Measurements from ENCODE around the gene KIF5C.
"Not testable (repeated sequence)": the region's sequence is repeated elsewhere in the genome, so short reads cannot be mapped to it uniquely, and the experiment has no call there.

DNA sequence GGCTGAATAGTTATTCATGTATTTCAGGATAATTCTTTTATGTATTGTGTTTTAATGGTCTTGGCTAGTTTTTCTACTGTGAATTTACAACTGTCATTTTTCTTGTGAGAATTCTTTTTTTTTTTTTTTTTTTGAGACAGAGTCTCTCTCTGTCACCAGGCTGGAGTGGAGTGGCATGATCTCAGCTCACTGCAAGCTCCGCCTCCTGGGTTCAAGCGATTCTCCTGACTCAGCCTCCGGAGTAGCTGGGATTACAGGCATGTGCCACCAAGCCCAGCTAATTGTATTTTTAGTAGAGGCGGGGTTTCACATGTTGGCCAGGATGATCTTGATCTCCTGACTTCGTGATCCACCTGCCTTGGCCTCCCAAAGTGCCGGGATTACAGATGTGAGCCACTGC, 12.5 kb upstream of the KIF5C start:
- TF ChIP-seq, protein P1, sequence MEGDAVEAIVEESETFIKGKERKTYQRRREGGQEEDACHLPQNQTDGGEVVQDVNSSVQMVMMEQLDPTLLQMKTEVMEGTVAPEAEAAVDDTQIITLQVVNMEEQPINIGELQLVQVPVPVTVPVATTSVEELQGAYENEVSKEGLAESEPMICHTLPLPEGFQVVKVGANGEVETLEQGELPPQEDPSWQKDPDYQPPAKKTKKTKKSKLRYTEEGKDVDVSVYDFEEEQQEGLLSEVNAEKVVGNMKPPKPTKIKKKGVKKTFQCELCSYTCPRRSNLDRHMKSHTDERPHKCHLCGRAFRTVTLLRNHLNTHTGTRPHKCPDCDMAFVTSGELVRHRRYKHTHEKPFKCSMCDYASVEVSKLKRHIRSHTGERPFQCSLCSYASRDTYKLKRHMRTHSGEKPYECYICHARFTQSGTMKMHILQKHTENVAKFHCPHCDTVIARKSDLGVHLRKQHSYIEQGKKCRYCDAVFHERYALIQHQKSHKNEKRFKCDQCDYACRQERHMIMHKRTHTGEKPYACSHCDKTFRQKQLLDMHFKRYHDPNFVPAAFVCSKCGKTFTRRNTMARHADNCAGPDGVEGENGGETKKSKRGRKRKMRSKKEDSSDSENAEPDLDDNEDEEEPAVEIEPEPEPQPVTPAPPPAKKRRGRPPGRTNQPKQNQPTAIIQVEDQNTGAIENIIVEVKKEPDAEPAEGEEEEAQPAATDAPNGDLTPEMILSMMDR (tag by site-specific recombination; IDR thresholded peaks at IDR 0.05), result not testable (repeated sequence)
- TF ChIP-seq ZNF473 (tag by site-specific recombination; IDR thresholded peaks at IDR 0.05); ATF2 (tag by site-specific recombination; IDR thresholded peaks at IDR 0.05; ENCODE audit: low read depth); ZNF768 (tag by site-specific recombination; IDR thresholded peaks at IDR 0.05); ZNF223 (tag by site-specific recombination; IDR thresholded peaks at IDR 0.05); ZNF341 (tag by site-specific recombination; IDR thresholded peaks at IDR 0.05; ENCODE audit: low read depth); ZFP41 (tag by site-specific recombination; IDR thresholded peaks at IDR 0.05; ENCODE audit: borderline replicate concordance); ZNF10 (tag by site-specific recombination; IDR thresholded peaks at IDR 0.05); TSHZ1 (tag by site-specific recombination; IDR thresholded peaks at IDR 0.05; ENCODE audit: borderline replicate concordance); ZNF114 (tag by site-specific recombination; IDR thresholded peaks at IDR 0.05); SP3 (tag by site-specific recombination; IDR thresholded peaks at IDR 0.05): not testable (repeated sequence)
